LoVo (cell line): ENCODE results near the gene BSND.
A peak's percentile ranks its signal among the peaks of the same experiment; 100 is the strongest.
"Not testable (repeated sequence)": the region's sequence is repeated elsewhere in the genome, so short reads cannot be mapped to it uniquely, and the experiment has no call there.

Experiments used
- DNase-seq: peaks from one replicate; pipeline ENCODE4 v3.0.0-alpha.2; 2016; ENCODE audit warnings: low spot score

The BSND gene

GRCh38 chr1:55015731-55016620 is 17.2 kb downstream of the BSND start:
- no peak for DNase-seq

DNA sequence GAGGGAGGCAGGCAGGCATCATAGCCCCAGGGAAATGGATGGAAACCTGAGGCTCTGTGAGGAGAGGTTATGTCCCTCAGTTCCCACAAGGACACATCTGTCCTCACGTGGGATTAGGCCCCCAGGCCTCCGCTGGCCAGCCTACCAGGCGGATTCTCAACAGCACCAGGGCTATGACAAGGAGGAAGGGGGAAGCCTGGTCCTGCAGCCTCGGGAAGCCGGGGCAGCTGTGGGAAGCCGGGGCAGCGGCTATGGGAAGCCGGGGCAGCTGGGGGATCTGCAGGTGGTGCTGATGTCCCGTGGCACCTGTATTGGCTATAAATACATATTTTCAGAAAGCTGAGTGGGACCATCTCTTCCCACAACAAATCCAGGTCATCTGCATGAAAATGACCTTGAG is 19.7 kb downstream of the BSND start:
- no peak for DNase-seq

- DNase-seq: peak; percentile 84
Observed at GRCh38 chr1:55021942-55022546, 23.3 kb downstream of the BSND start.

DNA sequence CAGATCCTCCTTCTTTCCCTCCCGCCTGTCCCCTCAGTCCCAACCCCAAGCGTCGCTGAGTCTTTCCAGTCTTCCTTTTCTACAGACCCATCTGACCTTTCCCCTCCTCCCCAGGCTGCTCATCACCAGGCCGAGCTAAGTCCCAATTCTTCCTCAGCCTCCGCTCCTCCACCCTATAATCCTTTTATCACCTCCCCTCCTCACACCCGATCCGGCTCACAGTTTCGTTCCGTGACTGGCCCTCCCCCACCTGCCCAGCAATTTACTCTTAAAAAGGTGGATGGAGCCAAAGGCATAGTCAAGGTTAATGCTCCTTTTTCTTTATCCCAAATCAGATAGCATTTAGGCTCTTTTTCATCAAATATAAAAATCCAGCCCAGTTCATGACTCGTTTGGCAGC is 25.4 kb downstream of the BSND start:
- not testable (repeated sequence) for DNase-seq

DNA sequence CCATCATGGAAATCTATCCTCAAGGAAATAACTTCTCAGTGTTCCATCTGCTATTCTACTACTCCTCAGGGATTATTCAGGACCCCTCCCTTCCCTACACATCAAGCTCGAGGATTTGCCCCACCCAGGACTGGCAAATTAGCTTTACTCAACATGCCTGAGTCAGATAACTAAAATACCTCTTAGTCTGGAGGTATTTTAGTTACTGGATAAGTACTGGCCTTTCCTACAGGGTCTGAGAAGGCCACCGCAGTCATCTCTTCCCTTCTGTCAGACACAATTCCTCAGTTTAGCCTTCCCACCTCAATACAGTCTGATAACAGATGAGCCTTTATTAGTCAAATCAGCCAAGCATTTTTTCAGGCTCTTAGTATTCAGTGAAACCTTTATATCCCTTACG is 27.9 kb downstream of the BSND start:
- not testable (repeated sequence) for DNase-seq

DNA sequence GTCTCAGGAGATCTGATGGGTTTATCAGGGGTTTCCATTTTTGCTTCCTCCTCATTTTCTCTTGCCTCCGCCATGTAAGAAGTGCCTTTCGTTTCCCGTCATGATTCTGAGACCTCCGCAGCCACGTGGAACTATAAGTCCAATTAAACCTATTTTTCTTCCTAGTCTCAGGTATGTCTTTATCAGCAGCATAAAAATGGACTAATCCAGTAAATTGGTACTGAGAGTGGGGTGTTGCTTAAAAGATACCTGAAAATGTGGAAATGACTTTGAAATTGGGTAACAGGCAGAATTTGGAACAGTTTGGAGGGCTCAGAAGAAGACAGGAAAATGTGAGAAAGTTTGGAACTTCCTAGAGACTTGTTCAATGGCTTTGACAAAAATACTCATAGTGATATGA is 32.4 kb downstream of the BSND start:
- DNase-seq: not testable (repeated sequence)

- no peak for DNase-seq
Observed at GRCh38 chr1:55033265-55033614, 34.5 kb downstream of the BSND start.

DNA sequence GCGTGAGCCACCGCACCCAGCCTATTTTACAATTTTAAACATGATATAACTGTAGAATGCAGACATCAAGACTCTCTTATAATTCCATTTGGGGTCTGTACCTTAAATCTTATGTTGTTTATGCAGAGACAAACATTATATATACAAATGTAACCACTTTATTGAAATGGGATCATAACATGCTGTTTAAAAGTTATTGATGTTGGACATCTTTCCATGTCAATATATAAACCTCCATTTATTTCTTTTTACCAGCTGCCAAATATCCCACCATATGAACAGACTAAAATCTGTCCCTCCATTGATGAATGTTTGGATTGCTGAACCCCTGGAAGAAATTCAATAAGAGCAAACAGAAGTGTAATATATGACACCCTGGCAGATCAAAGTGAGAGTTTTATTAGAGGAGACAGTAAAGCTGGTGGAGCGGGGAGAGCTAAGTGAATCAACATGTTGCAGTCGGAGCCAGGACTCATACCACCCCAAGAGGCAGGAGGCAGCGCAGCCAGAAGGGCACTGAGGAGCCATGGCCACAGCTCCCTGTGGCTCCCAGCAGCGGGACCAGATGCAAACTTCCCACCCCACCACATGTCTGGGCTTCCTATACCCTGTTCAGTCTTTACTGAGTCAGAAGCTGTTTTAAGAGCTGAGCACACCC is 35.9 kb downstream of the BSND start:
- no peak for DNase-seq

GRCh38 chr1:55035904-55036303 is 37.2 kb downstream of the BSND start:
- peak; percentile 42 for DNase-seq

GRCh38 chr1:55037733-55038551 is 39.2 kb downstream of the BSND start:
- no peak for DNase-seq

DNA sequence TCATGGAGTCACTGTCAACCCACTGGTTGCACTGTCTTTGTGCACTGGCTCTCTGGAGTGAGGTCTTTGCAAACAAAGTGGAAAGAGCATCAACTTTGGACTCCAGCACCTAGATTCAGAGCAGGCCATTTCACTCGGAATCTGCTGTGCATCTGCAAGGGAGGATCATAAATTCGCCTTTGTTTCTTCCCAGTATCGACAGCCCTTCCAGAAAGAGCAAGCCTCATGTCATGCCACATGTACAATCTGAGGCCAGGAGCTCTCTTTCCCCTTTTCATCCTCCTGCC is 39.8 kb downstream of the BSND start:
- no peak for DNase-seq

- DNase-seq: no peak
Observed at GRCh38 chr1:55038974-55039341, 40.2 kb downstream of the BSND start.

- peak; percentile 79 for DNase-seq
Observed at GRCh38 chr1:55039342-55040082, 40.8 kb downstream of the BSND start, which contains the start of gene PCSK9. PCSK9 (plus strand) TSS chr1:55039548; CDS start chr1:55039838, 290 bp downstream.

DNA sequence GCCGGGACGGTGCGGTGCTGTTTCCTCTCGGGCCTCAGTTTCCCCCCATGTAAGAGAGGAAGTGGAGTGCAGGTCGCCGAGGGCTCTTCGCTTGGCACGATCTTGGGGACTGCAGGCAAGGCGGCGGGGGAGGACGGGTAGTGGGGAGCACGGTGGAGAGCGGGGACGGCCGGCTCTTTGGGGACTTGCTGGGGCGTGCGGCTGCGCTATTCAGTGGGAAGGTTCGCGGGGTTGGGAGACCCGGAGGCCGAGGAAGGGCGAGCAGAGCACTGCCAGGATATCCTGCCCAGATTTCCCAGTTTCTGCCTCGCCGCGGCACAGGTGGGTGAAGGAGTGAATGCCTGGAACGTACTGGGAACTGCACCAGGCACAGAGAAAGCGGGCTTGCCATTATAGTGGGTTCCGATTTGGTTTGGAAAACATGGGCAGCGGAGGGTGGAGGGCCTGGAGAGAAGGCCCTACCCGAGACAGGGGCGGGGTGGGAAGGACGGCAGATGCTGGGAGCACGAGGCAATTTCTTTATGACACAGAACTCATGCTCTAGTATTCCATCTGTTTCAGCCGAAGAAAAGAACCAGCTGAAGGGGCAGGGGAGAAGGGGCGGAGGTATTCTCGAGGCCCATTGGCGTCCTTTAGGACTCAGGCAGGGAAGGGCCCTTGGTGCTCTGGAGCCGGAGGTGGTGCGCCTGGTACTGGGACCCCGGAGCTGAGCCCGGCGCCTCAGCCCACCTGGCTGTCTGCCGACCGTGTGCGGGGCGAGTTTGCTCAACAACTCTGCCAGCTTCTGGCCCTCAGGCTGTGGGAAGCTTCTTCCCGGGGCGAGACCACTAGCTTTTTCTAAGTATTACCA is 41.6 kb downstream of the BSND start:
- DNase-seq: no peak

- no peak for DNase-seq
Observed at GRCh38 chr1:55040933-55041494, 42.3 kb downstream of the BSND start.

GRCh38 chr1:55041613-55042012 is 42.9 kb downstream of the BSND start:
- no peak for DNase-seq

- no peak for DNase-seq
Observed at GRCh38 chr1:55043011-55043410, 44.3 kb downstream of the BSND start.

- no peak for DNase-seq
Observed at GRCh38 chr1:55043726-55044125, 45.0 kb downstream of the BSND start.

- DNase-seq: no peak
Observed at GRCh38 chr1:55044617-55045397, 46.1 kb downstream of the BSND start.

- no peak for DNase-seq
Observed at GRCh38 chr1:55045430-55045829, 46.7 kb downstream of the BSND start.
